ENCODE results near the gene CST3. TPM values are rescaled to one million over a fixed set of nuclear protein-coding genes. Genes with fewer than 3 reads are reported as not detected.

Gene CST3
- total and polyA plus RNA-seq, 2 of the 8 experiments (the other 6 are each of a cell fraction or from before 2014, with no cell fraction given) = 53.2 to 184 TPM

DNA sequence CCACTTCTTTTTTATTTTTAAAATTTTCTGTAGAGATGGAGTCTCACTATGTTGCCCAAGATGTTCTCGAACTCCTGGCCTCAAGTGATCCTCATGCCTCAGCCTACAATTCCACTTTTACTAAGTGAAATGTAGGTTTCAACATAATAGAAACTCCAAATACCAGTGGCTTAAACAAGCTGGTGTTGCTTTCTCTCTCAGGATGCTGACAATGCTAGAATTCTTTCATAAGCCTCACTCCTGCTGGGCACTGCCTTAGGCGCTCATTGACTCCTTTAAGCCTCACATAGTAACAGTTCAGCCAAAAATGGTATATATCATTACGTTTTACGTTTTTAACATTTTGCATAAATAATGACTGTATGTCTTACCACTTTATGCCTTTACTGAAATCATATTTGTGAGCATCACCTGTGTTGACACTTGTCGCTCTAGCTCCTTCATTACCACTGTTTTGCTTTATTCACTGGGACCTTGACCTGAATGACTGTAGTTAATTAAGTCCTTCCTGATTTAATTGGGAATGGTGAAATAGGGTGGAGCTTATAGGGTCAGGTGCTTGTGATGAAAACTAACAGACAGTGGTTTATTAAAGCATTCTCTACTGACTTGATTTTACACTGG, 28.2 kb downstream of the CST3 start:
- no peak for FAIRE-seq
- Histone ChIP-seq H3K18ac (ENCODE audit: extremely low read depth, low read length) (no peak overlapping the region), H2BK5ac (ENCODE audit: low read depth, low read length) (no peak overlapping the region), H3K56ac (replicated peaks; ENCODE audit: insufficient read length, low read depth, low read length) (no peak overlapping the region), H3K27ac (ENCODE audit: low read depth, low read length) (no peak overlapping the region), H3K9me3 (ENCODE audit: insufficient read depth in 2 of 2, low read depth in 1 of 2, low read length in 1 of 2) (no peaks in the 10 kb centered on the region), H3K23ac (ENCODE audit: insufficient read length) (no peak overlapping the region), H4K20me1 (replicated peaks in 1 of 2; ENCODE audit: control insufficient read depth in 1 of 2, insufficient read depth in 2 of 2, low read length in 2 of 2) (no peaks in the 10 kb centered on the region), H4K8ac (ENCODE audit: extremely low read depth, insufficient read depth, low read length) (no peak overlapping the region), H3K27me3 (replicated peaks in 1 of 4; ENCODE audit: control insufficient read depth in 3 of 4, extremely low read depth in 1 of 4, insufficient read depth in 3 of 4, low read length in 3 of 4) (no peaks in the 10 kb centered on the region; a peak in 1 of 7 replicates), H3K4me3 (ENCODE audit: extremely low read depth in 1 of 4, insufficient read depth in 2 of 4, low read depth in 3 of 4, low read length in 4 of 4) (no peak overlapping the region), H2BK20ac (ENCODE audit: low read length) (no peak overlapping the region), H3K4me2 (ENCODE audit: insufficient read depth in 1 of 2, low read depth in 2 of 2, low read length in 2 of 2) (no peak overlapping the region), H3K79me1 (ENCODE audit: low read depth, low read length) (no peaks in the 10 kb centered on the region), H3K23me2 (ENCODE audit: low read depth, low read length) (peaks cover 1% of the 10 kb centered on the region; the same call in 1 of the 2 replicates), H4K5ac (ENCODE audit: insufficient read length, low read depth, low read length) (no peak overlapping the region), H3K36me3 (ENCODE audit: control insufficient read depth in 2 of 4, insufficient read depth in 4 of 4, low read length in 3 of 4) (no peaks in the 10 kb centered on the region), H3K4me1 (replicated peaks in 1 of 4; ENCODE audit: control insufficient read depth in 3 of 4, insufficient read depth in 4 of 4, low read length in 3 of 4) (peaks cover 0 to 7% (median 2%) of the 10 kb centered on the region in 4 experiments; a peak in 3 of 7 replicates), H4K91ac (replicated peaks; ENCODE audit: insufficient read length, low read length) (no peak overlapping the region), H2BK15ac (ENCODE audit: low read length) (no peak overlapping the region), H2BK12ac (ENCODE audit: low read depth, low read length) (no peak overlapping the region), H3K14ac (ENCODE audit: insufficient read length) (no peak overlapping the region), H2AFZ (ENCODE audit: low read length) (no peak overlapping the region), H2AK5ac (ENCODE audit: low read depth, low read length) (no peak overlapping the region), H3K9ac (replicated peaks in 1 of 4; ENCODE audit: extremely low read depth in 1 of 4, low read depth in 3 of 4, low read length in 3 of 4) (no peak overlapping the region), H3K4ac (replicated peaks; ENCODE audit: insufficient read length, low read depth, low read length) (no peak overlapping the region), H2BK120ac (replicated peaks; ENCODE audit: low read depth, low read length) (no peak overlapping the region), H3K79me2 (ENCODE audit: control insufficient read depth in 1 of 2, insufficient read depth in 2 of 2, low read length in 2 of 2) (no peaks in the 10 kb centered on the region)
- ChIA-PET CTCF (ENCODE audit: partially characterized antibody) (interaction anchor here (1.0 to 18.5 kb wide), 3 partner anchors 11 to 165 kb away, joined by 3 to 328 read pairs (median 4); partner anchors contain the start of genes CST11 and CSTL1), POLR2A (ENCODE audit: partially characterized antibody) (no interaction called here)
- no peak for DNase-seq (ENCODE audit: low read depth in 1 of 2, low spot score in 2 of 2)
- WGBS, 2 experiments (ENCODE audit: extremely low coverage in 1 of 2, insufficient coverage in 1 of 2, insufficient read length in 1 of 2, insufficient replicate concordance in 2 of 2, low coverage in 1 of 2, low lambda C conversion rate in 2 of 2, missing lambda C conversion rate in 1 of 2) = 82% methylated on average over 5 of the region's 5 CpGs; no CpG with 5 or more reads in 1 of the 2 experiments
- TF ChIP-seq TAF7 (optimal IDR thresholded peaks at IDR 0.05; ENCODE audit: borderline replicate concordance, low read depth, low read length) (no peak), SP1 (IDR thresholded peaks at IDR 0.05; ENCODE audit: low read depth, low read length) (no peak), POU5F1 (IDR thresholded peaks at IDR 0.05; ENCODE audit: low read depth, low read length) (no peak), BACH1 (IDR thresholded peaks at IDR 0.05; ENCODE audit: low read length) (no peak), KDM5A (IDR thresholded peaks at IDR 0.05; ENCODE audit: low read length) (no peak), EP300 (IDR thresholded peaks at IDR 0.05; ENCODE audit: borderline replicate concordance in 1 of 2, low read depth in 2 of 2, low read length in 2 of 2) (no peak), CBX8 (IDR thresholded peaks at IDR 0.05; ENCODE audit: borderline replicate concordance, low read depth, low read length) (no peak), KDM4A (IDR thresholded peaks at IDR 0.05; ENCODE audit: low read depth, low read length, severe bottlenecking) (no peak), SP4 (IDR thresholded peaks at IDR 0.05; ENCODE audit: low read length) (no peak), RXRA (IDR thresholded peaks at IDR 0.05; ENCODE audit: insufficient read depth, low read depth, low read length) (no peak), BCL11A (IDR thresholded peaks at IDR 0.05; ENCODE audit: low read depth in 2 of 2, low read length in 2 of 2) (no peak)

Data from H1 (cell line).